Left lung (tissue), 10 donors: ENCODE results near the gene COL3A1. TPM values are rescaled to one million over a fixed set of nuclear protein-coding genes. Genes with fewer than 3 reads are reported as not detected.

ENCODE experiments used
- ATAC-seq: fragments of 200-7000 bp; cut with Tn5 transposase; one replicate; pipeline ENCODE4 v1.9.1; 2020; ENCODE audit warnings: moderate library complexity
- DNase-seq, 4 donors: peaks; one replicate each; pipeline ENCODE4 v3.0.0-alpha.2; 2013 to 2020
- H3K27ac ChIP-seq, 2 donors: fragments of 200-600 bp; sonication (generic) in 1 of 2; one replicate each; pipeline versions ENCODE4 v1.5.0 to v1.8.0; 2020 to 2021
- H3K27me3 ChIP-seq, 2 donors: fragments of 200-600 bp; sonication (generic) in 1 of 2; one replicate each; pipeline versions ENCODE4 v1.5.0 to v1.8.0; 2020 to 2021
- H3K36me3 ChIP-seq, 2 donors: fragments of 200-600 bp; sonication (generic) in 1 of 2; one replicate each; pipeline versions ENCODE4 v1.5.0 to v1.8.0; 2020 to 2021
- H3K4me1 ChIP-seq, 2 donors: fragments of 200-600 bp; one replicate each; pipeline ENCODE4 v1.8.0; 2021
- H3K4me3 ChIP-seq, 2 donors: fragments of 200-600 bp; sonication (generic) in 1 of 2; one replicate each; pipeline versions ENCODE4 v1.5.0 to v1.8.0; 2020 to 2021; ENCODE audit warnings: mild to moderate bottlenecking in 1 of 2
- H3K9me3 ChIP-seq, 2 donors: fragments of 200-600 bp; sonication (generic) in 1 of 2; one replicate each; pipeline versions ENCODE4 v1.5.0 to v1.8.0; 2020 to 2021
- CTCF ChIP-seq, 2 donors: fragments of 200-600 bp; sonication (generic) in 1 of 2; IDR thresholded peaks; one replicate each; pipeline versions ENCODE4 v1.5.0 to v1.8.0; 2021; ENCODE audit warnings: antibody characterized with exemption in 2 of 2
- intact Hi-C, 2 donors: fragments of 100-400 bp; cut with DNase I; formaldehyde crosslinking; loops; one replicate each; pipeline versions ENCODE4 v1.11.2 to v1.14.2; 2022
- polyA plus RNA-seq, 6 donors: library from polyadenylated mRNA; unstranded; fragments of 120-200 nt; gene quantifications; one replicate each; pipeline ENCODE4 v1.2.1, GENCODE V29; 2013; ENCODE audit not compliant: insufficient read length in 6 of 6
- total RNA-seq, 2 donors: library from RNA; stranded (reverse); fragmentation: NEBNext Ultra II Directional; extraction: Animal tissue kit (Norgen Biotek cat#: 25700); gene quantifications; one replicate each; pipeline ENCODE4 v1.2.1, GENCODE V29; 2021
- donor health status: DM: no; HTN: yes; CAD: no.
- donor health status: DM: no; HTN: no; CAD: no.

Gene COL3A1
- total and polyA plus RNA-seq, 8 donors = 1,070 to 5,576 (median 1,351) TPM

GRCh38 chr2:189020179-189020578, 46.0 kb downstream of the COL3A1 start:
- DNase-seq (no peak), ATAC-seq (no peak)
- Histone ChIP-seq H3K4me1 (no peaks in the 10 kb centered on the region), H3K4me3 (no peak overlapping the region), H3K27ac (peak overlapping the region in 1 of 2 donors; percentile 10), H3K27me3 (no peaks in the 10 kb centered on the region), H3K36me3 (no peaks in the 10 kb centered on the region), H3K9me3 (peaks cover 0 to 3% of the 10 kb centered on the region in 2 donors)
- intact Hi-C loops = no loop called here
- TF ChIP-seq CTCF (IDR thresholded peaks at IDR 0.05) = no peak

- TF ChIP-seq CTCF (IDR thresholded peaks at IDR 0.05) = no peak
- intact Hi-C loops = no loop called here
- peak; percentile 53 for ATAC-seq
Observed at GRCh38 chr2:189022053-189022481, 47.9 kb downstream of the COL3A1 start.

GRCh38 chr2:189022492-189022891, 48.3 kb downstream of the COL3A1 start:
- no peak overlapping the region for H3K4me3 ChIP-seq
- H3K36me3 ChIP-seq = no peaks in the 10 kb centered on the region
- H3K4me1 ChIP-seq = no peaks in the 10 kb centered on the region
- H3K27ac ChIP-seq = peak overlapping the region; percentile 13 to 85
- ATAC-seq = peak; percentile 38
- DNase-seq = peak in 1 of 4 donors; percentile 19
- intact Hi-C loops = no loop called here
- H3K27me3 ChIP-seq = no peaks in the 10 kb centered on the region
- no peak for TF ChIP-seq CTCF (IDR thresholded peaks at IDR 0.05)
- H3K9me3 ChIP-seq = peaks cover 0 to 3% of the 10 kb centered on the region in 2 donors

More at GRCh38 chr2:189022053-189022481, 47.9 kb downstream of the COL3A1 start:
- H3K4me3 ChIP-seq = no peak overlapping the region
- DNase-seq = no peak
- peaks cover 0 to 3% of the 10 kb centered on the region in 2 donors for H3K9me3 ChIP-seq
- no peaks in the 10 kb centered on the region for H3K4me1 ChIP-seq
- H3K27me3 ChIP-seq = no peaks in the 10 kb centered on the region
- H3K36me3 ChIP-seq = no peaks in the 10 kb centered on the region
- H3K27ac ChIP-seq = peak overlapping the region; percentile 13 to 85

GRCh38 chr2:189024901-189025618, 50.9 kb downstream of the COL3A1 start:
- intact Hi-C loops = no loop called here
- no peaks in the 10 kb centered on the region for H3K4me1 ChIP-seq
- ATAC-seq (no peak), DNase-seq (no peak)
- TF ChIP-seq CTCF (IDR thresholded peaks at IDR 0.05) = no peak
- peaks cover 0 to 5% of the 10 kb centered on the region in 2 donors for H3K9me3 ChIP-seq
- peak overlapping the region in 1 of 2 donors; percentile 44 for H3K27ac ChIP-seq
- H3K4me3 ChIP-seq = no peak overlapping the region
- no peaks in the 10 kb centered on the region for H3K36me3 ChIP-seq
- H3K27me3 ChIP-seq = no peaks in the 10 kb centered on the region

- no peaks in the 10 kb centered on the region for H3K27me3 ChIP-seq
- H3K27ac ChIP-seq = no peak overlapping the region
- no peak for DNase-seq
- intact Hi-C loops = no loop called here
- H3K9me3 ChIP-seq = no peaks in the 10 kb centered on the region
- no peak for TF ChIP-seq CTCF (IDR thresholded peaks at IDR 0.05)
- no peak overlapping the region for H3K4me3 ChIP-seq
- H3K36me3 ChIP-seq = peaks cover 0 to 16% of the 10 kb centered on the region in 2 donors
- no peak for ATAC-seq
- H3K4me1 ChIP-seq = no peaks in the 10 kb centered on the region
Observed at GRCh38 chr2:189037518-189037917, 63.3 kb downstream of the COL3A1 start.
